Keratinocyte (primary cell): ENCODE data around the gene TSHZ2. TPM values are rescaled to one million over a fixed set of nuclear protein-coding genes. Genes with fewer than 3 reads are reported as not detected.

Experiments
- DNase-seq: peaks from one replicate; pipeline ENCODE4 v3.0.0-alpha.2; 2011; ENCODE audit warnings: low read depth, missing footprints, low spot score
- FAIRE-seq: peaks from 2 replicates; lab custom pipeline; 2011; peaks lifted over from hg19 to GRCh38; lab: Jason Lieb, UNC
- H2AFZ ChIP-seq: 2 replicates; pipeline ENCODE4 v1.6.0; 2012; ENCODE audit warnings: low read length, control low read depth, inconsistent platforms; ENCODE audit not compliant: control insufficient read depth
- H3K27ac ChIP-seq: 2 replicates; pipeline ENCODE4 v1.5.1; 2011; ENCODE audit warnings: low read length; ENCODE audit not compliant: control insufficient read depth, insufficient read depth
- H3K27me3 ChIP-seq: 3 replicates; pipeline ENCODE4 v1.6.0; 2011; ENCODE audit warnings: low read length; ENCODE audit not compliant: control insufficient read depth, insufficient read depth; ENCODE audit errors: extremely low read depth
- H3K36me3 ChIP-seq, 2 experiments: 2 replicates in 1 of 2; 3 replicates in 1 of 2; pipeline ENCODE4 v1.5.1; 2011; ENCODE audit warnings: low read length in 2 of 2, mild to moderate bottlenecking in 1 of 2; ENCODE audit not compliant: control insufficient read depth in 2 of 2, insufficient read depth in 2 of 2; ENCODE audit errors: extremely low read depth in 1 of 2
- H3K4me1 ChIP-seq: 3 replicates; pipeline ENCODE4 v1.5.1; 2011; ENCODE audit warnings: low read length; ENCODE audit not compliant: control insufficient read depth, insufficient read depth; ENCODE audit errors: extremely low read depth
- H3K4me2 ChIP-seq: 3 replicates; pipeline ENCODE4 v1.6.0; 2011; ENCODE audit warnings: low read depth, low read length; ENCODE audit not compliant: control insufficient read depth, insufficient read depth; ENCODE audit errors: extremely low read depth
- H3K4me3 ChIP-seq, 3 experiments: fragments of 200-600 bp in 1 of 3; sonication (generic) in 1 of 3; 2 replicates in 2 of 3; 3 replicates in 1 of 3; pipeline ENCODE4 v1.5.1; 2011 to 2016; ENCODE audit warnings: low read length in 3 of 3, mild to moderate bottlenecking in 3 of 3, control low read depth in 2 of 3, inconsistent platforms in 1 of 3, low read depth in 1 of 3, mixed read lengths in 1 of 3, mixed run types in 1 of 3, moderate library complexity in 1 of 3; ENCODE audit not compliant: control insufficient read depth in 2 of 3, insufficient read depth in 2 of 3; ENCODE audit errors: extremely low read depth in 1 of 3
- H3K79me2 ChIP-seq: 2 replicates; pipeline ENCODE4 v1.6.0; 2012; ENCODE audit warnings: low read length; ENCODE audit not compliant: control insufficient read depth, insufficient read depth
- H3K9ac ChIP-seq: 3 replicates; pipeline ENCODE4 v1.6.0; 2011; ENCODE audit warnings: low read length; ENCODE audit not compliant: control insufficient read depth, insufficient read depth; ENCODE audit errors: extremely low read depth
- H3K9me1 ChIP-seq: 3 replicates; pipeline ENCODE4 v1.6.0; 2011; ENCODE audit warnings: low read length; ENCODE audit not compliant: control insufficient read depth, insufficient read depth; ENCODE audit errors: extremely low read depth
- H3K9me3 ChIP-seq: 2 replicates; pipeline ENCODE4 v1.5.1; 2012; ENCODE audit warnings: low read depth, low read length; ENCODE audit not compliant: control insufficient read depth
- H4K20me1 ChIP-seq: 3 replicates; pipeline ENCODE4 v1.6.0; 2011; ENCODE audit warnings: low read length; ENCODE audit not compliant: control insufficient read depth, insufficient read depth; ENCODE audit errors: extremely low read depth
- CTCF ChIP-seq, 3 experiments: IDR thresholded peaks in 1 of 3; conservative IDR thresholded peaks in 1 of 3; optimal IDR thresholded peaks in 1 of 3; 2 replicates in 2 of 3; 3 replicates in 1 of 3; pipeline versions ENCODE3 to v1.5.1; 2011; ENCODE audit warnings: low read length in 3 of 3, mild to moderate bottlenecking in 3 of 3, moderate library complexity in 2 of 3, control low read depth in 1 of 3, inconsistent platforms in 1 of 3; ENCODE audit not compliant: insufficient read depth in 2 of 3; ENCODE audit errors: extremely low read depth in 1 of 3
- EZH2 ChIP-seq: IDR thresholded peaks from one replicate; pipeline ENCODE4 v1.6.1; 2012; ENCODE audit warnings: inconsistent platforms, mild to moderate bottlenecking, low read length, moderate library complexity
- dilution Hi-C: fragments of 300-500 bp; cut with MboI; formaldehyde crosslinking; loops from one replicate; pipeline ENCODE4 v1.7.0; 2020; ENCODE audit warnings: low sequenced_read_pairs; ENCODE audit not compliant: extremely low pct_ligation_motif_present
- polyA plus RNA-seq, 5 experiments: library from polyadenylated mRNA; depleted of rRNA in 3 of 5; stranded (reverse) in 3 of 5; stranded (forward) in 1 of 5; unstranded in 1 of 5; fragments of >200 nt; gene quantifications; 1 replicate in 1 of 5; 2 replicates in 3 of 5; 3 replicates in 1 of 5; pipeline versions ENCODE4 v1.2.1 to v1.2.3, GENCODE V29; 2011 to 2012; ENCODE audit warnings: missing spikeins in 2 of 5, low read depth in 1 of 5, low replicate concordance in 1 of 5

TSHZ2 gene
- polyA plus RNA-seq, 1 donor (not counting 4 experiments of a cell fraction or from before 2014, with no cell fraction given) = 1.1 TPM

DNA sequence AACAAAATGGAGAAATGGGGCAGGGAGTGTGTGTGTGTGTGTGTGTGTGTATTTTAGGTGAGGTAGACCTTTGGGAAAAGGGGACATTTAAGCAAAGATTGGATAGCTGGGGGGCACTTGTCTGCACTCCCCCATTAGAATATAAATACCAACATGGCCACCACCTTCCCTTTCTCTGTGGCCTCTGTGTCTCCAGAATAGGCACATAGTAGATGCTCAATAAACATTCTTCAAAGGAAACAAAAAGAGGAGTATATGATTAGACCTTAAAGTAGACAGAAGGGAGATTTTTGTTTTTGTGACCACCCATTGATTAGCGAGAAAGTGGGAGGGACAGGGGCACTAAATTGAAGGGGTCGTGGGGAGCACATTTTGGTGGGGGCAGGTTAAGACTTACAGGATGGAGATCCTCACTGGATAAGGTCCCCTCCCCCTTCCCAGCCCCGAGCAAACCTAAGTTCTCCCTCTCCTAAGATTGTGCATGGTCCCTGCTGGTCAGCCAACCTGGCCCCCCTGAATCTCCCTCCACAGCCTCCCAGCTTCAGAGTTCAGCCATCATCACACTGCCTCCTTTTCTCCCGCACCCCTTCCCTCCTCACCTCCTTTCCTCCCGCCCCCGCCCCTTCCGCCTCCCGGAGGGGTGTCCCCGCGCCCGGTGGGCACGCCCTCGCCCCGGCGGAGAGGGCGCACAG is 514 bp upstream of the TSHZ2 start:
- H3K4me2 ChIP-seq = peak overlapping the region; percentile 82

GRCh38 chr20:52972965-52973819 is 1.0 kb downstream of the TSHZ2 start:
- Histone ChIP-seq H3K9ac (peak overlapping the region; percentile 84), H3K4me2 (peak overlapping the region; percentile 82), H3K36me3 (no peaks in the 10 kb centered on the region), H3K9me1 (no peaks in the 10 kb centered on the region), H3K9me3 (no peaks in the 10 kb centered on the region), H3K4me1 (peaks cover 14% of the 10 kb centered on the region), H3K79me2 (no peaks in the 10 kb centered on the region), H4K20me1 (no peaks in the 10 kb centered on the region), H3K4me3 (peak overlapping the region; percentile 50 to 85 (median 81)), H2AFZ (peak overlapping the region; percentile 95), H3K27ac (peak overlapping the region; percentile 69), H3K27me3 (no peaks in the 10 kb centered on the region)
- DNase-seq (no peak), FAIRE-seq (peak; percentile 43)
- dilution Hi-C loops = no loop called here
- TF ChIP-seq EZH2 = no peak
- no peak for TF ChIP-seq CTCF (optimal IDR thresholded peaks at IDR 0.05 in 1 of 3, IDR thresholded peaks at IDR 0.05 in 1 of 3, conservative IDR thresholded peaks at IDR 0.05 in 1 of 3; ENCODE audit: extremely low read depth in 1 of 3, insufficient read depth in 2 of 3, low read length in 3 of 3)

More for the DNA sequence above, 514 bp upstream of the TSHZ2 start:
- Histone ChIP-seq H3K27me3 (no peaks in the 10 kb centered on the region), H3K79me2 (no peaks in the 10 kb centered on the region), H3K9me1 (no peaks in the 10 kb centered on the region), H3K9ac (peak overlapping the region; percentile 84), H4K20me1 (no peaks in the 10 kb centered on the region), H3K4me1 (peaks cover 14% of the 10 kb centered on the region), H3K27ac (peak overlapping the region; percentile 7), H3K36me3 (no peaks in the 10 kb centered on the region), H3K9me3 (no peaks in the 10 kb centered on the region), H3K4me3 (peak overlapping the region; percentile 50 to 85 (median 81)), H2AFZ (peak overlapping the region; percentile 38)
- no peak for TF ChIP-seq EZH2
- TF ChIP-seq CTCF (optimal IDR thresholded peaks at IDR 0.05 in 1 of 3, IDR thresholded peaks at IDR 0.05 in 1 of 3, conservative IDR thresholded peaks at IDR 0.05 in 1 of 3; ENCODE audit: extremely low read depth in 1 of 3, insufficient read depth in 2 of 3, low read length in 3 of 3) = no peak
- dilution Hi-C loops = no loop called here
- FAIRE-seq (no peak), DNase-seq (no peak)
